A549 (cell line): ENCODE results near the gene RETREG1.

Experiments used
- BHLHE40 ChIP-seq: IDR thresholded peaks from 2 replicates; pipeline ENCODE4 v1.6.1; 2012; ENCODE audit warnings: low read depth, low read length, inconsistent platforms
- CTCF ChIP-seq: fragments of >200 bp; sonication (Bioruptor Twin); formaldehyde crosslinking; IDR thresholded peaks from 3 replicates; pipeline ENCODE4 v1.5.1; 2016
- EHMT2 ChIP-seq: fragments of 200-600 bp; sonication (generic); IDR thresholded peaks from 2 replicates; pipeline ENCODE4 v1.6.1; 2016; ENCODE audit warnings: antibody characterized with exemption, low read depth, mild to moderate bottlenecking, moderate library complexity
- EP300 ChIP-seq, 2 experiments: fragments of >200 bp; sonication (Bioruptor Twin); formaldehyde crosslinking; IDR thresholded peaks; 2 replicates in 1 of 2; 3 replicates in 1 of 2; pipeline ENCODE4 v1.6.1; 2016 to 2017
- HMGXB4 ChIP-seq: fragments of 250-450 bp; sonication (Bioruptor Pico); IDR thresholded peaks from 2 replicates; pipeline ENCODE4 v1.5.0; 2021; ENCODE audit warnings: mild to moderate bottlenecking, moderate library complexity, borderline replicate concordance
- JUNB ChIP-seq: fragments of >200 bp; sonication (Bioruptor Twin); formaldehyde crosslinking; IDR thresholded peaks from 2 replicates; pipeline ENCODE4 v1.6.1; 2016
- PBX3 ChIP-seq: IDR thresholded peaks from 2 replicates; pipeline ENCODE4 v1.6.1; 2012
- POLR2A ChIP-seq: IDR thresholded peaks from 2 replicates; pipeline ENCODE4 v1.6.1; 2012; ENCODE audit warnings: mild to moderate bottlenecking, low read length
- REST ChIP-seq: fragments of 200-600 bp; sonication (generic); IDR thresholded peaks from 2 replicates; pipeline ENCODE4 v1.6.1; 2016; ENCODE audit warnings: antibody characterized with exemption, mild to moderate bottlenecking, moderate library complexity
- RFX5 ChIP-seq: fragments of 450-650 bp; IDR thresholded peaks from 2 replicates; pipeline ENCODE4 v1.7.1; 2014; ENCODE audit warnings: antibody characterized with exemption, mild to moderate bottlenecking, moderate library complexity
- SMC3 ChIP-seq: fragments of >200 bp; sonication (Bioruptor Twin); formaldehyde crosslinking; IDR thresholded peaks from 3 replicates; pipeline ENCODE4 v1.6.1; 2018; ENCODE audit warnings: inconsistent platforms
- ZFP36 ChIP-seq: fragments of 450-650 bp; IDR thresholded peaks from 2 replicates; pipeline ENCODE4 v1.6.1; 2014; ENCODE audit warnings: borderline replicate concordance; ENCODE audit not compliant: partially characterized antibody

- TF ChIP-seq ZFP36 (no peak), EP300 (IDR thresholded peaks at IDR 0.05) (no peak), JUNB (no peak), CTCF (no peak), REST (no peak), SMC3 (no peak), BHLHE40 (no peak), PBX3 (no peak), EHMT2 (no peak), RFX5 (no peak), HMGXB4 (no peak), POLR2A (no peak)
These were observed 51.7 kb downstream of the RETREG1 start for GRCh38 chr5:16565118-16565517.
